Breast epithelium (tissue), 4 donors: ENCODE data around the gene ZNF473. TPM values are rescaled to one million over a fixed set of nuclear protein-coding genes. Genes with fewer than 3 reads are reported as not detected.
"Not testable (repeated sequence)": the region's sequence is repeated elsewhere in the genome, so short reads cannot be mapped to it uniquely, and the experiment has no call there.

Experiments used
- DNase-seq, 2 donors: peaks; one replicate each; pipeline ENCODE4 v3.0.0-alpha.2; 2019; ENCODE audit warnings: low spot score in 2 of 2
- H3K27ac ChIP-seq, 2 donors: fragments of 200-600 bp; sonication (generic) in 1 of 2; one replicate each; pipeline ENCODE4 v1.5.1; 2016 to 2019; ENCODE audit warnings: mild to moderate bottlenecking in 1 of 2
- H3K27me3 ChIP-seq, 2 donors: fragments of 200-600 bp; sonication (generic) in 1 of 2; one replicate each; pipeline versions ENCODE4 v1.5.1 to v1.6.0; 2017 to 2019; ENCODE audit warnings: control low read depth in 1 of 2, mild to moderate bottlenecking in 1 of 2
- H3K36me3 ChIP-seq: fragments of 200-600 bp; one replicate; pipeline ENCODE4 v1.5.1; 2019
- H3K4me1 ChIP-seq, 2 donors: fragments of 200-600 bp; sonication (generic); one replicate each; pipeline ENCODE4 v1.5.1; 2016 to 2019; ENCODE audit warnings: control low read depth in 1 of 2
- H3K4me3 ChIP-seq, 3 donors: fragments of 200-600 bp; sonication (generic); 1 replicate in 2 of 3; 2 replicates in 1 of 3; pipeline ENCODE4 v1.5.1; 2016 to 2019; ENCODE audit warnings: mild to moderate bottlenecking in 3 of 3, moderate library complexity in 2 of 3
- H3K9me3 ChIP-seq, 2 donors: fragments of 200-600 bp; sonication (generic) in 1 of 2; one replicate each; pipeline ENCODE4 v1.5.1; 2016 to 2019; ENCODE audit warnings: control low read depth in 1 of 2
- CTCF ChIP-seq, 3 donors: fragments of 450-650 bp; IDR thresholded peaks; one replicate each; pipeline ENCODE4 v1.5.1; 2016 to 2017; ENCODE audit warnings: antibody characterized with exemption in 3 of 3, mild to moderate bottlenecking in 3 of 3, moderate library complexity in 3 of 3
- intact Hi-C: fragments of 100-400 bp; cut with DNase I; formaldehyde crosslinking; loops from one replicate; pipeline ENCODE4 v1.15.1; 2023; ENCODE audit warnings: low total_unique reads
- total RNA-seq, 3 donors: library from RNA; depleted of rRNA; stranded (reverse); fragments of >200 nt; gene quantifications; one replicate each; pipeline ENCODE4 v1.1.0, GENCODE V29; 2016

ZNF473 gene
- total RNA-seq, 3 donors from 2014 or later = 7.8 to 15.5 (median 12.1) TPM

GRCh38 chr19:50090706-50091105, 64.9 kb downstream of the ZNF473 start:
- H3K27me3 ChIP-seq, H3K36me3 ChIP-seq, H3K9me3 ChIP-seq, H3K27ac ChIP-seq, DNase-seq, H3K4me1 ChIP-seq, H3K4me3 ChIP-seq, intact Hi-C loops: not testable (repeated sequence)
- peak in 1 of 3 donors; percentile 16 for TF ChIP-seq CTCF (IDR thresholded peaks at IDR 0.05)

- H3K9me3 ChIP-seq, H3K27me3 ChIP-seq, intact Hi-C loops, H3K36me3 ChIP-seq, DNase-seq, H3K4me1 ChIP-seq, H3K4me3 ChIP-seq, H3K27ac ChIP-seq: not testable (repeated sequence)
Measured at GRCh38 chr19:50091786-50092185, 66.0 kb downstream of the ZNF473 start.

GRCh38 chr19:50092597-50092996, 66.8 kb downstream of the ZNF473 start:
- H3K27me3 ChIP-seq, H3K9me3 ChIP-seq, H3K4me1 ChIP-seq, H3K36me3 ChIP-seq, H3K4me3 ChIP-seq, intact Hi-C loops, DNase-seq, H3K27ac ChIP-seq: not testable (repeated sequence)

GRCh38 chr19:50097884-50098283, 72.1 kb downstream of the ZNF473 start:
- not testable (repeated sequence) for H3K4me1 ChIP-seq, H3K36me3 ChIP-seq

GRCh38 chr19:50098892-50099291, 73.1 kb downstream of the ZNF473 start:
- H3K27me3 ChIP-seq, H3K36me3 ChIP-seq, intact Hi-C loops, H3K27ac ChIP-seq, H3K9me3 ChIP-seq, H3K4me3 ChIP-seq, H3K4me1 ChIP-seq: not testable (repeated sequence)
- peak in 1 of 2 donors; percentile 76 for DNase-seq

More at GRCh38 chr19:50097884-50098283, 72.1 kb downstream of the ZNF473 start:
- H3K4me3 ChIP-seq, H3K27ac ChIP-seq, H3K27me3 ChIP-seq, H3K9me3 ChIP-seq, intact Hi-C loops, DNase-seq: not testable (repeated sequence)

GRCh38 chr19:50099696-50100095, 73.9 kb downstream of the ZNF473 start:
- H3K36me3 ChIP-seq, H3K27ac ChIP-seq, intact Hi-C loops, H3K27me3 ChIP-seq, H3K4me1 ChIP-seq, H3K4me3 ChIP-seq, H3K9me3 ChIP-seq: not testable (repeated sequence)
- peak in 1 of 2 donors; percentile 51 for DNase-seq

- H3K4me3 ChIP-seq, DNase-seq, H3K27me3 ChIP-seq, H3K4me1 ChIP-seq, intact Hi-C loops, H3K27ac ChIP-seq, H3K9me3 ChIP-seq, H3K36me3 ChIP-seq: not testable (repeated sequence)
Measured at GRCh38 chr19:50100946-50101345, 75.1 kb downstream of the ZNF473 start.

Other genes with a start within 250 kb of the ZNF473 start
- 10 to 100 TPM; 13.0 to 27.4 (median 18.7) TPM for gene FUZ, start 212.7 kb upstream of the ZNF473 start, total RNA-seq
- gene MED25, start 207.7 kb upstream of the ZNF473 start, total RNA-seq = 10 to 100 TPM; 16.3 to 27.5 (median 20.6) TPM
- 10 to 100 TPM; 45.1 to 95.0 (median 90.3) TPM for gene PTOV1, start 174.8 kb upstream of the ZNF473 start, total RNA-seq
- 10 to 100 TPM; 31.0 to 69.2 (median 57.7) TPM for gene PNKP, start 158.4 kb upstream of the ZNF473 start, total RNA-seq
- gene AKT1S1, start 148.7 kb upstream of the ZNF473 start, total RNA-seq = 10 to 100 TPM; 11.9 to 13.8 (median 12.5) TPM
- 10 to 100 TPM; 21.0 to 31.8 (median 30.4) TPM for gene TBC1D17, start 148.3 kb upstream of the ZNF473 start, total RNA-seq
- 1 to 10 TPM in 1 of 3 donors, under 1 TPM in 2; 0.48 to 2.2 (median 0.66) TPM for gene IL4I1, start 129.1 kb upstream of the ZNF473 start, total RNA-seq
- 10 to 100 TPM in 1 of 3 donors, 1 to 10 TPM in 2; 5.9 to 20.0 (median 8.2) TPM for gene ATF5, start 96.8 kb upstream of the ZNF473 start, total RNA-seq
- gene NUP62, start 96.5 kb upstream of the ZNF473 start, total RNA-seq = 10 to 100 TPM; 30.9 to 41.0 (median 36.4) TPM
- gene SIGLEC11, start 64.8 kb upstream of the ZNF473 start, total RNA-seq = 1 to 10 TPM in 1 of 3 donors, under 1 TPM in 2; 0.59 to 2.2 (median 0.66) TPM
- gene VRK3, start 633 bp upstream of the ZNF473 start, total RNA-seq = 10 to 100 TPM; 24.2 to 42.0 (median 40.3) TPM
- not detected for gene IZUMO2, start 137.3 kb downstream of the ZNF473 start, total RNA-seq
- gene MYH14, start 177.6 kb downstream of the ZNF473 start, total RNA-seq = 10 to 100 TPM; 16.6 to 24.7 (median 19.3) TPM